Measurements from ENCODE around the gene DGKQ.

DNA sequence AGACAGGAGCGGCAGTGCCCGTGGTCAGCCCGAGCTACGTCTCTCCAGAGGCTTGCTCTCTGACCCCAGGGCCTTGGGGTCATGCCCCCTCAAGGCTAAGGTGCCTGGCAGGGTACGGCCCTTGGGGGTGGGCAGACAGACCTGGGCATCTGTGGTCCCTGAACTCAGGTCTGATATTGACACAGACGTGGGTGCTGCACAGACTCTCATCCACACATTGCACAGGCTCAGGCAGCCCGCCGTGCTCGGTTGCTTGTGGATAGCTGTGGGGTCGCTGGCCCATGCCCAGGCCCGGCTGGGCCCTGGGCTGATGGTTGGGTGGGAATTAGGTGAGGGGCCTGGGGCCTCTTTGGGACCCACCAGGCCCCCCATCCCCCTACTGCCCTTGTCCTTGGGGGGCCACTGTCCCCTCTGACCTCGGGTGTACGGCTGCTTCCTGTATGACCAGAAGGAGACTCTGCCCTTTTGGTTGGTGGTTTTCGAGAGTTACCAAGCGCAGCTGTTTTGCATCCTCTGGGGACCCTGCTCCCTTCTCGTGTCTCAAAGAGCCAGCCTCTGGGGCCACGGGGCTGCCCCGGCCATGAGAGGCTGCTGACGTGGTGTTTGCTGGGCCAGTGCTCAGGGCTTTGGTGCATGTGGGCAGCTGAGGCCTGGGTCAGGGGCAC is 48.1 kb upstream of the DGKQ start:
- TF ChIP-seq YY1 (IDR thresholded peaks at IDR 0.05; ENCODE audit: insufficient read depth, insufficient read length) (no peak), ZNF274 (IDR thresholded peaks at IDR 0.05; ENCODE audit: low read depth, low read length) (no peak), SUZ12 (IDR thresholded peaks at IDR 0.05; ENCODE audit: extremely low read depth, insufficient read depth, insufficient read length) (no peak)

Measured in NT2/D1 (cell line).